ENCODE results near the gene CITED2.
"Not testable (repeated sequence)": the region's sequence is repeated elsewhere in the genome, so short reads cannot be mapped to it uniquely, and the experiment has no call there.

Gene CITED2

DNA sequence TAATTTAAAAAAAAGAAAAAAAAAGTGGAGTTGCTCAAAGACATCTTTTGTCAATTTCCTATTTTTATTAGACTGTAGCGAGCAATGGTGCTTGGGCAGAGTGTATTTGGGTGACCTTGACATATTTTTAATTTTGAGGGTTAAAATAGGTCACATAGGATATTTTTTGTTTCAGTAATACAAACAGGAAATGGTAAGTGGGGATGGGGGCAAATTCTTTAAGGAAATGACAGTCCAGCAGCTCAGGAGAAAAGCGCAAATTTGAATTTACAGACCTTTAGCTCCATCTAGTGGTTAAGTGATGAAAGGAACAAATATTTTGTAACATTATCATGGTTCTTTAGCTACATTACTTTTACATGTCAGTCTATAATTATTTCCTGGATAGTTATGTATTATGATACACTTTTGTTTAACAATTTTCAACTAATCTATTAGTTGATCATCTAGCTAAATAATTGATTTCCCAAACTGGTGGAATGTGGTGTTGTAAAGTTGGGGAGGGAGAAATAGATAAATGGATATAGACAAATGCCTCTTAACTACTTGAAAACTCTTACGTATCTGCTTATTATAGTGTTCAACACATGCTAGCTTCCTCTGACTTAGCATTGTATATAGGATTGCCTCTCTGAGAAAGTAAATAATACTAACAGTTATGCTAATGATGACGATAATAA, 10.0 kb downstream of the CITED2 start:
- no peak for DNase-seq

DNA sequence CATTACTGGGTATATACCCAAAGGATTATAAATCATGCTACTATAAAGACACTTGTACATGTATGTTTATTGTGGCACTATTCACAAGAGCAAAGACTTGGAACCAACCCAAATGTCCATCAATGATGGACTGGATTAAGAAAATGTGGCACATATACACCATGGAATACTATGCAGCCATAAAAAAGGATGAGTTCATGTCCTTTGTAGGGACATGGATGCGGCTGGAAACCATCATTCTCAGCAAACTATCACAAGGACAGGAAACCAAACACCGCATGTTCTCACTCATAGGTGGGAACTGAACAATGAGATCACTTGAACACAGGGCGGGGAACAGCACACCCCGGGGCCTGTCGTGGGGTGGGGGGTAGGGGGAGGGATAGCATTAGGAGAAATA, 10.7 kb downstream of the CITED2 start:
- not testable (repeated sequence) for DNase-seq

DNA sequence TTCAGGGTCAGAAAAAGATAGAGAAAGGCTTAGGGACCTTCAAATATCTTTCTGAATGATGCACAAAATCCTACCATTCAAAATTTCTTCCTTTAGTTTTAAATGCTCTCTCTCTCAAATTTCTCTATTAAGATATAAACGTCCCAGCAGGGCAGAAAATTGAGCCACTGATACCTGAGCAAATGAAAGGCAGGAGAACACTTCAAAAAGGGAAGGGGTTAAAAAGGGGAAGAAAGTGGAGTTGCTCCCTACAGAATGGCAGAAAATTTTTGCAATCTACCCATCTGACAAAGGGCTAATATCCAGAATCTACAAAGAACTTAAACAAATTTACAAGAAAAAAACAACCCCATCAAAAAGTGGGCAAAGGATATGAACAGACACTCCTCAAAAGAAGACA, 11.3 kb downstream of the CITED2 start:
- not testable (repeated sequence) for DNase-seq

DNA sequence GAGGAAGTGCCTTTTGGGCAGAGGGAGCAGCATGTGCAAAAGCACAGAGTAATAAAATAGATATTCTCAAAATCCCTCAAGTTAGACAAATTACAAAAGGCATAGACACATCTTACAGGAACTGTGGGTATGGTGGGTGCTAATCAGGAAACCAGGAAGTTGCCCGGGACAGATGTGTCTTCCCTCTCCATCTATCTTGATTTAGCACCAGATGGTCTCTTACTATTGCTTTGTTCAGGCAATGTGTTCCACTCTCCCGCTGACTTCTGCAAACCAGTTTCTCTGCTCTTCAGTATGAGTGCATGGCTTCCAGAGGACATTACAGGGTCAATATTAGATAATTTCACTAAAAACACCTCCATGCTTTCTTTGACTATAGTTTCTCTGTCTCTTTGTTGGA, 13.2 kb downstream of the CITED2 start:
- no peak for DNase-seq

DNA sequence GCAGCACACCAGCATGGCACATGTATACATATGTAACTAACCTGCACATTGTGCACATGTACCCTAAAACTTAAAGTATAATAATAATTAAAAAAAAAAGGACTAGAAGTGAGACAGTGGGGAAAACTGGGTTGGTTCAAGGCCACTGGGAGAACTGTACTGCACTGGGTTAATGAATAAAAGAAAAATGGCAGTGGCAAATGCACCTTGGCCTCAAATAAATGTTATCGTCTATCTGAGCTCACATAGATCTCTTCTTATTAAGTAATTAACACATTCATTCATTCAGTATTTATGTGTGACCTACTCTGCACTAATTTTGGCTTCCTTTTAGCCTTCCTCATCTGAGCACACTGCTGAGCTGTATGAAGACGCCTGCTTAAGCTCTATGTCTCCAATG, 17.5 kb downstream of the CITED2 start:
- DNase-seq = no peak

DNA sequence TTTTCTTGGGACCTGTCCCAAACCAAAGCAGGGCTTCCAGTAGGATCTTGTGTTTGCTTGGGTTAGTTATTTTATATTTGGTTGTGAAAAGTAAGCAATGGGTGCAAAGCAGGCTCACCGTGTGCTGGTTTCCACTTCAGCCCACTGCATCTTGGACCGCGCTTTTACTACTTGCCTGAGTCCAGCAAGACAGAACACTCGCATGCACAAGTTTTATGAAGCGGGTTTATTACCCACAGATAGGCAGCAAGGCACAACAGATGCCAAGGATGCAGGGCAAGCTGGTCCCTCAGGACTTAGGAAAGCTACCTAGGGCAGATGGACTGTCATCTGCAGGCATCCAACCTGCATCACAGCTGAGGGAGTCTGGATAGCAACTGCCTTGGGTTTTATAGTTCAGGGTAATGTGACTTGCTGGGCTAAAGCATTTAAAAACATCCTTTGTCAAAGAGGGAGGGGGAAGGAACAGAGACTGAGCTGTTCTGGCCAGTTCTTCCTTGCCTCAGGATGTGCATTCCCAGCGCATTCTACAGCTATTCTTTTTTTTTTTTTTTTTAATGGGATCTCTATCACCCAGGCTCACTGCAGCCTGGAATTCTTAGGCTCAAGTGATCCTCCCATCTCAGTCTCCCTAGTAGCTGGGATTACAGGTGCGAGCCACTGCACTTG, 18.5 kb downstream of the CITED2 start:
- DNase-seq = no peak

DNA sequence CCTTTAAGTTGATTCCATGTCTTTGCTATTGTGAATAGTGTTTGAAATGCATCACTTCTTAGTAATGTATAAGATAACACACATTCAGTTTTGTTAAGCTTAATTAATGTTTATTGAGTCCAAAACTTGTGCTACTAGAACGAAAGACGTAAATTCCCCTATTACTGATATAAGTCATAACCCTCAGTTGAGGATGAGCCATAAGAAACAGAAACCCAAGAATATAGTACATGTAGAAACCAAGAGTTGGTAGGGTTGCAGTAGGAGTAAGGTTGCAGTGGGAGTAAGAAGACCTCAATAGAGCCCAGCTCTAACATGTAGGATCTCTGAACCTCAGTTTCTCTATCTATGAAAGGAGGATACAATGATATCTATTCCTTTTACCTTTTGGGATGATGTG, 19.3 kb downstream of the CITED2 start:
- no peak for DNase-seq

DNA sequence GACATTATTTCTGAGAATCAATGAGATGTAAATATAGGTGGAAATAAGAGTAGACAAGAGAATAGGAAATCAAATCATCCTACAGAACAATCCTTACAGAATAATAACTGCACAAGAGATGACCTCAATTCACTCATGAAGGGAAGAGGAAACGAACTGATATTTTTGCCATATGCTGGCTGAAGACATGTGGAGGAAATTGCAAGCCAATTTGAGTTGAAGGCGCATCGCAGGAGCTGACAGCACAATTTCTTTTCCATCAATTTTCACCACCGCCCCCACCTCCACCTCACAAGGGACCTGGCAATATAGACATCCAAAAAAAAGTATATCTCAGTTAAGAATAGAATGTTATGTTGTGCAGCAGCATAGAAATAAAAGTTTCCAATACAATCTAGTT, 20.3 kb downstream of the CITED2 start:
- no peak for DNase-seq

DNA sequence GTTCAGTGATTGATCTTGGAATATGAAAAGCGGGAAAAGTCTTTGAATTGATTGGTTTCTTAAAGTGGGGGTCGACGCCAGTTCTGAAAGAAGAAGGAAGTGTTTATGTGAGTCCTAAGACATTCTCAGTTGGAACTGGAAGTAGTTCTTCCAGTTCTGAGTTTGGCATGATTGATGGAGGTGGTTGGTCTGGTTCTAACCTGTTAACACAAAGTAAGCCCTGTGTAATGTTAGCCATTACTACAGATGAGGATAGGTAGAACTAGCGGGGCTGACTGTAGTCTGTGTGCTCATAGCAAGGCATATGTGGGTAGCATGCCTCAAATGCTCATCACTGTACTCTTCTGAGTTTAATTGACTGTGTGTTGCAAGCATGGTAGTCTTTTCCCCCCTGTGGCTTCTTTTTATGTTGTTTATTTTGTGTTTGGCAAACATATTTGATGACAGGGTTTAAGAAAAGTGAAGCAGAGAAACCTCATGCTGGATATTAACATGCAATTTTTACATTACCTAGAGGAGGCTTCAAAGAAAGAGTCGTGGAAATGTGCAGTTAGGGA, 24.9 kb downstream of the CITED2 start:
- no peak for DNase-seq

DNA sequence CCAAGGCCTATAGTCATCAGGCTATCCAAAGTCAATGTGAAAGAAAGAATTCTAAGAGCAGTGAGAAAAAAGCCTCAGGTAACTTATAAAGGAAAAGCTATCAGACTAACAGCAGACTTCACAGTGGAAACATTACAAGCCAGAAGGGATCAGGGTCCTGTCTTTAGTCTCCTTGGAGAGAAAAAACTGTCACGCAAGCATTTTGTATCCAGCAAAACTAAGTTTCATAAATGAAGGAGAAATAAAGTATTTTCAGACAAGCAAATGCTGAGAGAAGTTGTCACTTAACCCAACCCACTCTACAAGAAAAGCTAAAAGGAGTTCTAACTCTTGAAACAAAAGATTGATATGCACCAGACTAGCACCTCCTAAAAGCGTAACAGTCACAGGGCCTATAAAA, 28.1 kb downstream of the CITED2 start:
- no peak for DNase-seq

DNA sequence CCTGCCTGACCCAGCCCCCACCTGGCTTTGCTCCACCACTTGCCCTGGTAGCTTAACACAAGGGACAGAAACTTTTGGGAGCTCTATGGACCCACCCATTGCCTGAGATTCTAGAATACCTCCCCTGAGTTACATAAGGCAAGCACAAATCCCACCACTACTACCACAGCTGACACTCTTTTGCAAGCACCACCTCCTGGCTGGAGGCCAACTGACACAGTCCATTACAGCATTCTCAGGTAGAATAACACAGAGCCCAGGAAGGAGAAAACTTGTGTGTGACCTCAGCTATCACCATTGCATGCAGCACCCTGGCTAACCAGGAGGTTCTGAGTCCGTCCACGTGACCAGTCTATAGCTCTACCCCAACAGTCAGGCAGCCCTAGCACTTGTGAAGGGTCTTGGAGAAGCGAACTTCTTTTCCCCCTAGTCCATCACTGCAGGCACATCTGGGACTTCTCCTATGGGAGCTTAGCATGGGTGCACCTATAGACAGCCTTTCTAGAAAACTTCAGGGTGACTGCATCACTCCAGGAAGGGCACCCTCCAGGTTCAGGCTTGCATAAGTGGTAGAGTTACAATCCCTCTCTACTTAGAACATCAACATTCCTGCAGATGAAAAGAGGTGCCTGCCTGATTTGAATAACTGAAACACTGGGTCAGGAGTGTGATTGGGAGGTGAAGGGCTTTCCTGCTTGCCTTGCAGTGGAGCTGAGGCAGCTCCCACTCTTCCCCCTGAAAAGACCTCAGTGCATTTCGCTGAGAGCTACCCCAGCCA, 30.1 kb downstream of the CITED2 start:
- no peak for DNase-seq

DNA sequence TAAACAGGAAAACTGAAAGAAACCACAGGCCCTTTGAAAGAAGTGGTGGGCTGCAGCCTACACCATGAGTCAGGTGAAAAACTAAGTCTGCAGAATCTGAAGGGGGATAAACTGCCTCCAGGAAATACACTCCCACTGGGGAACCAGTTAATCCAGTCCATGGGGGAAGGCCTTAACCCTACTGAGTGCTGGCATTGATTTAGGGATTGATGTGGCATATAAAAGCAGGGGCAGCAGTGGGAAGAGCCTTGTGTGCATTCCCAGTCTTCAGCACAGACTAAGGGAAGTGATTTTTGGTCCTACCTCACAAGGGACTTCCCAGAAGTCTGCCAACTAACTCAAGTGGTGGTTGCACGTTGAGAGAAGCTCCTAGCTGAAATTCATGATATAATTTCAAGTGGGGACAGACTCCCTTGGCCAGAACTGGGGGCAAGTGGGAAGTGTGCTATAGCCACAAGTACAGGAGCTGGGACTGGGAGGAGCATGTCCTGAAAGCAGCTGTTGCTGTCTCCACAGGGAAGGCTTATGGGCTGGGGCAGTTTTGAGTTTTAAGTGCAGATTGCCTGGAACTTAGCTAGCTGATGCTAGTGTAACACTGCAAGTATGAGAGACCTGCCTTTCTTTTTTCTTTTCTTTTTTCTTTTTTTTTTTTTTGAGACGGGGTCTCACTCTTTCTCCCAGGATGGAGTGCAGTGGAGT, 31.2 kb downstream of the CITED2 start:
- no peak for DNase-seq

DNA sequence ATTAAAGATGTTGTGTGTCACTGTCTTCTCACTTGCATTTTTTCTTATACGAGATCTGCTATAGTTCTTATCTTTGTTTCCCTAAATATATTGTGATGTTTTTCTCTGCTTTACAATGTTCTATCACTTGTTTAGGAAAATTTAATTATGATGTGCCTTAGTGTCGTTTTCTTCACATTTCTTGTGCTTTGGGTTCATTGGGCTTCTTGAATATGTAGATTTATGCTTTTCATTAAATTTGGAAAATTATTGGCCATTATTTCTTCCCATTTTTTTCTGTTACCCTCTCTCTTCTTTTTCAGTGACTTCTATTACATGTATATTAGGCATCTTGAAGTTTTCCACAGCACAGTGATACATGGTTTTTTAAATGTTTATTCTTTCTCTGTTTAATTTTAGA, 33.4 kb downstream of the CITED2 start:
- DNase-seq = no peak

DNA sequence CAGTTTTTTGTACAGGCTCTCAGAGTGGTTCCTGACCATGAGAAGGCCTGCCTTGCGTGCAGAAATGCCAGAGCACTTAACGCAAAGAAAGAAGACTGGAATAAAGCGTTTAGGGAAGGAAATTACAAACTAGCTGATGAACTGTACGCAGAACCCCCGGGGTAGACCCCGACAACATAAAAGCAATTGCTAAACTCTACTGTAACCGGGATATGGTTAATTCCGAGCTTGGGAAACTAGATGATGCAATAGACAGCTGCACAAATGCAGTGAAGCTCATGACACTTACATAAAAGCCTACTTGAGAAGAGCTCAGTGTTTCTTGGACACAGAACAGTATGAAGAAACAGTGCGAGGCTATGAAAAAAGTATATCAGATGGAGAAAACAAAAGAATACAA, 35.7 kb downstream of the CITED2 start:
- DNase-seq = no peak

DNA sequence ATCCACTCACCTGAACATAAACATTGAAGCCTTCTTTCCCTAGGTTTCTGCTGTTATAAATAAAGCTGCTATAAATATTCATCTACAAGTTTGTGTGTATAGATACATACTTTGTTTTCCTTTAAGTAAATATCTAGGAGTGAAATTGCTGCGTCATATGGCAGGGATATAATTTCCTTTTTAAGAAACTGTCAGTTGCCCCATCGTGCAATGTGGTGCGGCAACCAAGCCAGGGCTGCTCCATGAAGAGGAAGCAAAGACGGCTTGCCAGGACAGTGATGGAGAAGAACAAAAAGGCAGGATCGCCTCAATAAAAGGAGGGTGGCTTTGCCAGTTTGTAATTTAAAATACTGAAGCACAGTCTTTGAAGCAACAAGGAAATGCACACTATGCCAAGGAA, 36.6 kb downstream of the CITED2 start:
- no peak for DNase-seq

DNA sequence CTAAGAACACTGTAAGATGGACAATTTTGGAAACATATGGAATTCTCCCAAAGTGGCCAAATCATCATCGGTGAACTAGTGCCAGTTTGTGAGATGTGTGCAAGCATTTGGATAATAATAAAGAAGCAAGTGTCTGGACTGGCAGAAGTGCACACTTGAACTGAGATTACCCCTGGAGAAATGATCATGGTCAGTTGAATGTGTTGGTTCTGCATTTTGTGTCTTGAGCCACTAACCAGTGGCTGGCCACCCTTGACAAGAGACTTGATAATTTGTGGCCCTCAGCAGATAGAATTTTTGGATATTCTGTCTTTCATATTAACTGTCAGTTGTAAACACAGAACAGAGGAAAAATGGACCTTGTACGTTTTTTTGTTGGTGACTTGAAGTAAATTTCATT, 37.4 kb downstream of the CITED2 start:
- DNase-seq = no peak

DNA sequence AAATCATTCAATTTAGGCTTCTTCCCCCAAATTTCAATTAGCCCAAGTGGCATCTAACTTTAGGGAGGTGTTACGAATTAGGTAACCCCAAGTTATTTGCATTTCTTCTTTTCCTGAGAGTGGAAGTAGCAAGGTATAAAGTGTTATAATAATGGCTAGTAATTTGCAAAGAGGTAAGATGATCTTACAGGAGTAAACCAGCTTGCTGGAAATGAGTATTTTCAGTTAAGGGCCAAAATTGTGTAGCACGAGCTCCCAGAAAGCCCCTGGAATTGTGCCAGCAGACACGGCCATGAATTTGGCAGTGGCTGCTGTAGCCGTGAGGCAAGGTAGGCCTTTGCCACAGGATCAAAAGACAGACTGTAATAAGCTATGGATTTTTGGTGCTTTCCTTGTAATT, 38.0 kb downstream of the CITED2 start:
- no peak for DNase-seq

DNA sequence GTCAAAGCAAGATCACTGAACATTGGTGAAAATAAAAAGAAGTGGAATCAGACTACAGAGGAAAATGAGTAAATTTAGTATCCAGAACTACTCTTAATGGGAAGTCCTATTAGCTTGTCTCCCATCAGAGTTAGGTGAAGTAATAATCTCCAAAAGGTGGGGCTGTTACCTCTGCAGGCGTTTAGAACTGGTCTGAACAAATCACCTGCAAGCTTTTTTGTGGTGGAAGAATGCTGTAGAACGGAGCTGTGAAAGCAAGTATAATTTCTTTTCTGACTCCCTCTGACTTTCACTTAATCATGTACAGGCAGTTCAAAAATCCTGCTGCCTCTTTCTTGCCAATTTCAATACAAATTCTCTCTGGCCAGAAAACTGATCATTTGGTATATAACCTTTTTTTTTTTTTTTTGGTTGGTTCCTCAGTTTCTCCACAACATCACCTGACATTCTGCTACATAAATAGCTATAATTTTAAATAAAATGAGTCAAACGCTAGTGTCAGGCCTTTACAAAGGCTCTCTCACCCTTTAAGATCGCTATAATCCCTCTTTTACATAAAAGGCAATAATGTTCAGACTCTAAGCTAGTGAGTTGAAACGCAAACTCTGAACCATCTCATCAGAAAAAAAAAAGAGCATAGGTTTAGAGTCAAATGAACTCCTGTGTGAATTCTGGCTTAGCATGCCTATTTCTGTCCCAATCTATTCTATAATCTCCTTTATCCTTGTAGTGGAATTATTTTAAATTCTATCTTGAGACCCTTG, 38.8 kb downstream of the CITED2 start:
- DNase-seq = no peak

DNA sequence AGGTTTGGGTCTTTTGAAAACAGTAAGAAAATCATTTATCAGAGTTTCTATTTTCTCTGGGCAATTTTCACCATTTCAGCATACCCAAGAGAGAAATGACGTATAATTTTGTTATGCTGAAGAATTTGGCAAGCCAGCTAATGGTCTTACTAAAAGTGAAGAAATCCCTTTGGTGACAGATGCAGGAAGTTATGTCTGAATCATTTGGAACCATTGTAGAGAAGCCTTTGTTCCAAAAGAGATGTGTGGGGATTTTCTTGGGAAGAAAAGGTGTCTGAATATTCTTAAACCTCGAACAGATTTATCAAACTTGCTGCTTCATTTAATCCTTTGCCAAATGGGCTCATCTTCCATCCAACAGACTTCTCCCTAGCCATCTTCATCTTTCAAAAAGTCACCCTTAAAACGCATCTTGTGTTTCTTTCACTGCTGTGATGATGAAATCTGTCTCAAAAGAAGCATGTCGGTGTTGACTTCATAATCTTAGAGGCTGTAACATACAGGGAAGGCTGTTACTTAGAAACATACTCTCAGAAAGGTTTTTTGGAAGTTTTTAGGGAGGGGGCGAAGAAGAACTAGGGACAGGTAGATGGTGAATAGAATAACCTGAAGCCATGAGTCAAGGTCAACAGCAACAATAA, 39.5 kb downstream of the CITED2 start:
- no peak for DNase-seq

DNA sequence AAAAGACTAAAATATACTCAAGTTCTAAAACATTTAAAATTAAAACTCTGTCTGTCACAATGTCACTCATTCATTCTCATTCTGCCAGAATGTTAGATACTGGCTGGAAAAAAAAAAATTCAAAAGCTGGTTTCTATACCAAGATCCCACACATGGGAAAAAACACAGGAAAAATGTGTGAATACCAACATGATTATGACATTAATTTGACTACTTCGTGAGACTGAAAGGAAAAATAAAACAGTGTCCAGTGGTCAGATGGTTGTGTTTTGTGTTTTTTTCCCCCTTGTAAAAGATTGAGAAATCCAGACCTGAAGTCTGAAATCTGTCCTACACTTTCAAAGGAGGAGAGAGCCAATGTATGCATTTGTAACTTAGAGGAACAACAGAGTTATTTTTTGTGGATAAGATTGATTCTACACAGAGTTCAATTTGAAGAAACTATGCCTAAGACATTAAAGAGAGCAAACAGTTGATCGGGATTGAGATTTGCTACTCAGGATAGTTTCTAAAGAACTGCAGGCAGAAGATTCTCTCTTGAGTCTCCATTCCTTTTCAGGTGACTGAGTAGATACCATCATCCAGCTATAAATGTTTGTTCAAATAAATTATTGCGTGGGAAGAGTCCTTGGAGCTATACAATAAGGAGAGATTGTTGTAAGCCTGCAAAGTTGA, 43.5 kb downstream of the CITED2 start:
- DNase-seq = no peak

DNA sequence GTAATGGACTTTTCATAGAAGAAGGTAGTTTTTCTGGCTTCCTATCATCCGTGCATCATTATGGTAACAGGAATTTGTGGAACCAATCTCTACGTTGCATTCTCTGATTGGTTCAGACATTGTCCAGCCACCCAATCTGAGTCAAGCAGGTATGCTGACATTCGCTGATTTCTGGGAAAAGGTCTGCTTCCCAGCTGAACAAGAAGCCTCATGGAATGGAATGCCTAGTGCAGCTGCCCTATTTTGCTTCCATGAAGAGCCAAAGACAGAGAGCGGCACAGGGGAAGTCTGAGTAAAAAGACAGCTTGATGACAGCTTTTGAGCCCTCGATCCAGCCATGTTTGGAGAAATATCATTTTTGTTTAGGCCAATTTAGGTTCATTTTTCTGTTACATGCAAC, 44.1 kb downstream of the CITED2 start:
- no peak for DNase-seq

All from T-helper 9 cell (primary cell).